Nephron progenitor cell (in vitro differentiated cells): Measurements from ENCODE around the gene SASH1.

Experiments
- DNase-seq: peaks from one replicate; pipeline ENCODE4 v3.0.0; 2021
- H3K27ac Mint-ChIP-seq: 2 replicates; pipeline ENCODE4 v1.8.0; 2021; ENCODE audit warnings: mild to moderate bottlenecking, moderate library complexity, mixed read lengths
- H3K27me3 Mint-ChIP-seq: 2 replicates; pipeline ENCODE4 v1.8.0; 2021; ENCODE audit warnings: mild to moderate bottlenecking, low read depth, mixed read lengths; ENCODE audit not compliant: poor library complexity
- H3K36me3 Mint-ChIP-seq: 2 replicates; pipeline ENCODE4 v1.8.0; 2021; ENCODE audit warnings: low read depth, mixed read lengths
- H3K4me1 Mint-ChIP-seq: 2 replicates; pipeline ENCODE4 v1.8.0; 2021; ENCODE audit warnings: mixed read lengths
- H3K4me3 Mint-ChIP-seq: 2 replicates; pipeline ENCODE4 v1.8.0; 2021; ENCODE audit warnings: mild to moderate bottlenecking, moderate library complexity, mixed read lengths
- H3K9me3 Mint-ChIP-seq: 2 replicates; pipeline ENCODE4 v1.8.0; 2021; ENCODE audit warnings: mild to moderate bottlenecking, moderate library complexity, mixed read lengths
- CTCF ChIP-seq: fragments of 200-600 bp; sonication (generic); IDR thresholded peaks from 2 replicates; pipeline ENCODE4 v1.5.0; 2021; ENCODE audit warnings: antibody characterized with exemption

The SASH1 gene

DNA sequence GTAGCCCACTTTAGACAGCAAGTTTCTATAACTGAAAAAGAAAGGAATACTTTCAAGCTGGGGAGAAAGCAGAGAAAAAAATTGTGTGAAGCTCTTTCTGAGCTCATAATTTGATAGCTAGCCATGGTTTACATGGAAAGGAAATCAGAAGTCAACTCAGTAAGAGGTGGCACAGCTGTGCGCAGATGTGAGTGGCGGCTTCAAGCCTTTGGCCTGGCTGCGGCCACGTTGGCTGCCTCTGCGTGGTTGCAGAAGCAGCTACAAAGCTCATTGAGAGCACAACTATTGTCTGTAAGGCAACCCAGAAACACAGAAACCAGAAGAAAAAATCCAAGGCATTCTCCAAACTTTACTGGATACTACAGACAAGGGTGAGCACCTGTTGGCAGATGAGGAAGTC is 136.9 kb downstream of the SASH1 start:
- DNase-seq: no peak
- Mint-ChIP-seq H3K36me3 (peaks cover 80% of the 10 kb centered on the region), H3K27me3 (peaks cover 2% of the 10 kb centered on the region), H3K4me1 (peaks cover 10% of the 10 kb centered on the region), H3K9me3 (no peaks in the 10 kb centered on the region), H3K4me3 (no peak overlapping the region), H3K27ac (no peak overlapping the region)
- no peak for TF ChIP-seq CTCF

DNA sequence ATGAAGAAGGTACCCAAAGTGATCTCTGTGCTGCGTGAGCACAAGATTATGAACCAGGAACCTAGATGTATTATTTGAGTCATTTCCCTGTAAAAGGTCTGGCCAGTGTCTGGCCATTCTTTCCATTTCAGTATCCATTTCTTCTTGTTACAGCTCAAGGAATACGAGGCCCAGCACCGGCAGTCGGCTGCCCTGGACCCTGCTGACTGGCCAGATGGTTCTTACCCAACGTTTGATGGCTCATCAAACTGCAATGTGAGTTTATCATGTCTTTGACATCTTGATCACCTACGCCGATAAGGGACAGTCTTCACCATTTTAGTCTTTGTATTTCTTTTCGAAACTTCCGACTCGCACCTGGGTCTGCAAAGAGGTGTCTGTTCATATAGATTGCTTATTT is 144.8 kb downstream of the SASH1 start:
- DNase-seq: no peak
- no peak overlapping the region for H3K4me3 Mint-ChIP-seq
- H3K9me3 Mint-ChIP-seq: peaks cover 5% of the 10 kb centered on the region
- no peak overlapping the region for H3K27ac Mint-ChIP-seq
- no peak for TF ChIP-seq CTCF
- H3K36me3 Mint-ChIP-seq: peaks cover 71% of the 10 kb centered on the region
- H3K4me1 Mint-ChIP-seq: peaks cover 6% of the 10 kb centered on the region
- no peaks in the 10 kb centered on the region for H3K27me3 Mint-ChIP-seq

DNA sequence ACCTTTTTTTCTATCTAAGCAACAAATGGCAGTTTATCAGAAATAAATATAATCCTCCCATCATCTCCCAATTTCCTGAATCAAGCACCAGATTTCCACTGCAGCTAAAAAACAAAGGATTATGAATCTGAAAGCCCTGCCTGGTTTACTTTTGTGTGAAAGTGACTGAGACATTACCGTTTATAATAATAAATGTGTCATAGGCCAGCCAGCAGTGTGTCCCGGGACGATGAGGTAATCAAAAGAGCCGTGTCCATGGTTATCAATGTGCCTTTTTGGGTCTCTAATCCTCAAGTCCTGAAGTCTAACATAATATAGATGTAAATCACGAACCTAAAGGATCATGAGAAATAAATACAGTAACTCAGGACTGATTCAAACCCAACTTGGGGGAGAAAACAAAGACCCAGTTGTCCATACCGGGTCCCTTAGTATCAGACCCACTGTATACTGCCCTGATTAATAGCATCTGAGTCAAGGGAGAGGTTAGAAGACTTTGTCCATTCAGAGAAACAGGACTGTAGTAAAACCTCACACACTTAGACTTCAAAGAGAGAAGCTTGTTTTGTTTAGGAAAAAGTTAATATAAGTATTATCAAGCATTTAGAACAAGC is 149.1 kb downstream of the SASH1 start:
- Mint-ChIP-seq H3K4me1 (peaks cover 6% of the 10 kb centered on the region), H3K27ac (peak overlapping the region; percentile 78), H3K36me3 (peaks cover 62% of the 10 kb centered on the region), H3K27me3 (no peaks in the 10 kb centered on the region), H3K4me3 (no peak overlapping the region), H3K9me3 (peaks cover 5% of the 10 kb centered on the region)
- no peak for DNase-seq
- no peak for TF ChIP-seq CTCF

DNA sequence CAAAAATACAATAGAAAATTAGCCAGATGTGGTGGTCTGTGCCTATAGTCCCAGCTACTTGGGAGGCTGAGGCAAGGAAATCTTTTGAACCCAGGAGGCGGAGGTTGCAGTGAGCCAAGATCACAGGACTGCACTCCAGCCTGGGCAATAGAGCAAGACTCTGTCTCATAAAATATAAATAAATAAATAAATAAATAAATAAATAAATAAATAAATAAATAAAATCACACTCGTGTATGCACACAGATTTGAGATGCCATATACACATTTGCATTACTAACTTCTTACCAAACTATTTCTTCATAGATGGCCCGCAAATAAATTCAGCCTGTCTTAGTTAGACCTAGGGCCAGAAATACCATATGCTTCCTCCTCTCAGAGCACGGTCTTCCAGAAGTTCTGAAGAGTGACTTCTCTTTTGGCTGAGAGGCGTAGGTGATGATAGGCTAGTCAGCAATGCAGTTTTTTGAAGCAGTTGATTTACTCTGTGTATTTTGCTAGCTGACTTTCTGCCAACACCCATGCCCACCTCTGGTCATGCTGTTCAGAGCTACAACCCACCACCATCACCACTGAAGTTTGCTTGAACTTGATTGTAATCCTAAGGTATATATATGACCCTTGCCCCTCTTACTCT is 150.1 kb downstream of the SASH1 start:
- Mint-ChIP-seq H3K4me1 (peaks cover 6% of the 10 kb centered on the region), H3K27me3 (no peaks in the 10 kb centered on the region), H3K4me3 (no peak overlapping the region), H3K27ac (no peak overlapping the region), H3K9me3 (peaks cover 5% of the 10 kb centered on the region), H3K36me3 (peaks cover 62% of the 10 kb centered on the region)
- no peak for DNase-seq
- TF ChIP-seq CTCF: no peak

DNA sequence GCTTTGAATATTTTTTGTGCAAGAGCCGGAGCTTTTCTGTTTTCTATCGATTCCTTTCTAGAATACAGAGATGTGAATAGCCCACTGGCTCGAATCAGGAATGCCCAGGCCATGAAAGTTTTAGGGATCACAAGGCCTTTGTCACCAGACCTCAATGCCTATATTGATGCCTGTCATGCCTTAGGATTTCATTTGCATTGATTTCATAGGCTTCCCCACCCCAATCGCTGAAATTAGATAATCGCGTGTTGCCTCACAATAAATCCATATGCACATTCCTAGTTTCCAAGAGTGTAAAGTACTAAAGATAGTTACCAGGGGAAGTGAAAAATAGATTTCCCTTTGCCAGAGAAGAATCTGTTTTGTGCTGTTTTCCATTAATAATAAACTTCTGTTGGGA is 150.8 kb downstream of the SASH1 start:
- Mint-ChIP-seq H3K4me1 (peaks cover 6% of the 10 kb centered on the region), H3K36me3 (peaks cover 58% of the 10 kb centered on the region), H3K27ac (peak overlapping the region; percentile 22), H3K27me3 (no peaks in the 10 kb centered on the region), H3K4me3 (no peak overlapping the region), H3K9me3 (peaks cover 4% of the 10 kb centered on the region)
- no peak for DNase-seq
- no peak for TF ChIP-seq CTCF

DNA sequence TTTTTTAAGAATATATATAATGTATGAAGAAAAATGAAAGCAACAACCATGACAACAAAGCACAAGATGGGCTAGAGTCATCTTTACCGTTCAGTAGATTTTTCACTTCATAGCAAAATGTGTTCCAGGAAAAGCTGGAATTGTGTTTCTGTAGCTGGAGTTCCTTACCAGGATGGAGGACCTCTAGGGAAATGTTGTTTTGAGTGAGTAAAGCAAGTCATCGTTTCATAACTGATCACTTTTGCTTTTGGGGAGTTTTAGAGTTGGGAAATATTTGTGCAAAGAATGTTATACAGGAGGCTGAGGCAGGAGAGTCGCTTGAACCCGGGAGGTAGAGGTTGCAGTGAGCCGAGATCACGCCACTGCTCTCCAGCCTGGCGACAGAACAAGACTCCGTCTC is 151.6 kb downstream of the SASH1 start:
- Mint-ChIP-seq H3K4me1 (peaks cover 6% of the 10 kb centered on the region), H3K27ac (no peak overlapping the region), H3K27me3 (no peaks in the 10 kb centered on the region), H3K4me3 (no peak overlapping the region), H3K9me3 (no peaks in the 10 kb centered on the region), H3K36me3 (peaks cover 52% of the 10 kb centered on the region)
- DNase-seq: no peak
- no peak for TF ChIP-seq CTCF
